ENCODE measurements around the gene MYO7B.
A peak's percentile ranks its signal among the peaks of the same experiment; 100 is the strongest.

The MYO7B gene

DNA sequence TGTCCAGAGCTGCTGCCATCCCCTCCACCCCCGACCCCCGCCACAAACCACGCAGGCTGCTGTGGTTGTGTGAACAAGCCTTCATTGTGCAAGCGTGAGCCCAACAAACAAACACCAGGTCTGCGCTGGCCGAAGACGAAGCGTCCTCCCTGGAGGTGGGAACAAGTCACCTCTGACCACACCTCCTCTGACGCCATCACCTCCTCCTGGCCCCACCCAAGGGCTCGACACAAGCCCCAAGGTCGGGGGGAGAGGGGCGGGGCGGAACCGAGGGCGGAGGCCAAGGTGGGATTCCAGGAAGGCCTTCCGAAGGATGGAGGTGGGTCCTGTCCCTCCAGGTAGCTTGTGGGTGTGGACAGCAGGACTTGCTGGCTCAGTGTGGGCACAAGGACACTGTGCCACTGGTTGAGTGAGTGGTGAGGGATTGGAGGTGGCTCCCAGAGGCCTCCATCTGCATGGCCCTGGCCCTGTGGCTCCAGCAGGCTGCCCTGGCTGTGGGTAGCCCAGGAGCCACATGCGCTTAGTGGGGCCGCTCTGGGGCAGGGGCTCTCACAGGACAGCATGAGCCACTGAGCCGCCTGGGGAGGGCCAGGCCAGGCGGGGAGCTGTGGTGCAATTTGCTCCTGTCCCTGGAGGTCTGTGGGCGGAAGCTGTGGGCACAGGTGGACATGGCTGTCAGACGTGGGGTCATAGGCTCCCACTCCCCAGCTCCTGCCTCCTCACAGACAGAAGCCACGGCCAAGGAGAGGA lies 103.1 kb downstream of the MYO7B start:
- no peak for DNase-seq (ENCODE audit: low spot score)

GRCh38 chr2:127639111-127639474 lies 103.6 kb downstream of the MYO7B start:
- no peak for DNase-seq (ENCODE audit: low spot score)

- no peak for DNase-seq (ENCODE audit: low spot score)
Observed at GRCh38 chr2:127640082-127641072, 104.9 kb downstream of the MYO7B start.

DNA sequence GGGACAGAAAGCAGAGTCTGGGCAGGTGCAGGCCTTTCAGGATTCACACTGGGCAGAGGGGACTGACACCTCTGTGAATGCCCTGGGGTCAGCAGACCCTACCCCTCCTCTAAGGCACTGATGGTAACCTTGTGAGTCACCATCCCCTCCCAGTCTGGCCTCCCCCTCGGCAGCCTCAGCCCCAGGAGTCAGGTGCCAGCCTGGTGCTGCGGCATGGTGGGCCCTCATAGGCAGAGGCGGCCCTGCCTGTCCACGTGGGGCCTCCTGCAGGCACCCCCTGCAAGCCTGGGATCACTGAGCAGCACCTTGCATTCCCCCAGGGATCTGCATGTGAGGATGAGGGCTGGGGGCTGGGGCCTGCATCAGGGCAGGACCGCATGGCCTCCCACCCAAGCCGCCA lies 105.7 kb downstream of the MYO7B start:
- DNase-seq (ENCODE audit: low spot score): no peak

DNA sequence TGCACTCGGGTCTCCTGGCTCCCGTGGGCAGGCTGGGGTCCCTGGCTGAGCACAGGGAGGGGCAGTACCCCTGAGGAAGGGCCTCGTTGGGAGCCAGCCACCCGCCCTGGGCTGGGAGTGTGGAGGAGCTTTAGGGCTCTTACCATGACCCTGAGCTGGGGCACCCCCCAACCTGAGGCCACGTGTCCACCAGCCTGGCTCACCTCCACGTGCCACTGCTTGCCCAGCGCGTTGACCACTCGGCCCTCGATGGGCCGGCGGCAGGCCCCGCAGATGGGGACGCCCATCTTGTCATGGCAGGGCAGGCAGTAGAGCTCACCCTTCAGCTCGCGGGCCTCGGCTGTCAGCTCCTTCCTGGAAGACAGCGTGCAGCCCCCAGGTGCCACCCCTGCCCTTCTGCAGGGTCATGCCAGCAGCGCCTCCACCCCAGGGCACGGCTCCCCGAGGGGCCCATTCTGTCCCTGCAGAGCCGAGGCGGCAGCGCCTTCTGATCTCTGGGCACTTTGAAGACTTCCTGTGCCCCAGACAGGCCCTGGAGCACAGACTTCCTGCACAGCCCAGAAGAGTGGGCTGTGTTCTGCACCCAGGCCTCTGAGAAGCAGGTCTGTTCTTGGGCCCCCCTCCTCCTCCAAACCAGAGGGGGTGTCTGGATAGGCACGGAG lies 106.5 kb downstream of the MYO7B start:
- DNase-seq (ENCODE audit: low spot score): no peak

GRCh38 chr2:127642706-127643438 lies 107.4 kb downstream of the MYO7B start:
- DNase-seq (ENCODE audit: low spot score): no peak

DNA sequence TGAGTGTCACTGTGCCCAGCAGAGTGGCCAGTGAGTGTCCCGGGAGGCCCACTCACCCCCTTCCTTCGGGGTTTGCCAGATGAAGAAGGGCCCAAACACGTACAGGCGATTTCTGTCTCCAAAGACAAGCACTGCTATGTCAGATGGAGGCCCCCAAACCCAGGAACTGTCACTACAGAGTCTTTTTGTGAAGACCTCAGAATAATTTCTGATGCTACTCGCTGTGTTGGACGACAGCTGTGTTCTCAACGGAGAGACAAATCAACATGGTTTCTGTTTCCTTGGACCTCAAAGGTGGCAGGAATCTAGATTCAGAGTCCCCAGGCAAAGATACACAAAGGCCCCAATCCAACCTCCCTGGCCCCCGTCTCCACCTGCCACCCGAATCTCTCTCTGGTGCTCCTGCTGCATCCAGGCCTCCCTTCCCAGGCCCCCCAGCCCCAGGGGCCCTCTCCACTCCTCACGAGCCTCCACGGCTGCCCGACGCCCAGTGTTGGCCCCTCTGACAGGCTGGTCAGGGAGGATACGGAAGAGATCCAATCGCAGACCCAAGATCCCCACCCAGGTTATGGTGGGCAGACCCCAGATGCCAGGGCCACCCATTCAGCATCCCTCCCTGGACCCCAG lies 108.1 kb downstream of the MYO7B start:
- no peak for DNase-seq (ENCODE audit: low spot score)

DNA sequence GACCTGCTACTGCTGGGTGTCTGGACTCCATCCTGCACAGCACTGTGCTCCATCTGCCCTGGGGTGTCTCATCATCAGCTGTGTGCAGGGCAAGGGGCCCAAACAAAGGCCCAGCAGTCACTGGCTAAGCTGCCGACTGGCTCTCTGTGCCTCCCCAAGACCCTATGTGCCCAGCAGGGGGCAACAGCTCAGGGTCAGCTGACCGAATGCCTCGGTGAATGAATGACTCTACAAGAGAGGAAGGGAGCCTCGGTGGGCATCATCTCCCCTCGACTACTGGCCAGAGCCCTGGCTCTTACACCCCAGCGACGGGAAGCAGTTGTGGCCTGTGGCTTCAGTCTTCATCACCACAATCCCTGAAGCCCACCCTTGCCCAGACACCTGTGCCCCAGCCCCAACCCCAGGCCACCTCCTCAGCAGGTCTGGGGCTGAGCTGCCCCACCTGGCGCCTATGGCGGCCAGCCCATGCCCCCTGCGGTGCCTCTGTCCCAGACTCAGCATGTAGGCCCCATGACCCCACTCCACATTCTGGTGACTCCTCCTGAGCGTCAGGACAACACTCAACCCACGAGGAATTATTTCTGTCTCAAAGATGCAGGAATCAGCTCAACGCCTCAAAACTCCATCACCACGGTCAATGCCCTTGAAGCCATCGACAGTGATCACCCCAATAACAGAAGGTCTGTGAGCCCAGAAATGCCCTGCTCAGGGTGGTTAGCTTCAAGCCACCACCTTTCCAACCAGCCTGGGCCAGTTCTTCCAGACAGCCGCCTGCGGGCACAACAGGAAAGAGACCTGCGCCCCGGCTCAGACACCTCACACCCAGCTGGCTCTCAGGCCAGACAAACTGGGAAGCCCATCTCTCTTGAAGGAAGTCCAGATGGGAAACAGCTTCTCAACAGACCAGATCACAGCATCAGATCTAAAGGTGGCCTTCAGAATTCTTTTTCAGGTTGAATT lies 108.9 kb downstream of the MYO7B start:
- no peak for DNase-seq (ENCODE audit: low spot score)

DNA sequence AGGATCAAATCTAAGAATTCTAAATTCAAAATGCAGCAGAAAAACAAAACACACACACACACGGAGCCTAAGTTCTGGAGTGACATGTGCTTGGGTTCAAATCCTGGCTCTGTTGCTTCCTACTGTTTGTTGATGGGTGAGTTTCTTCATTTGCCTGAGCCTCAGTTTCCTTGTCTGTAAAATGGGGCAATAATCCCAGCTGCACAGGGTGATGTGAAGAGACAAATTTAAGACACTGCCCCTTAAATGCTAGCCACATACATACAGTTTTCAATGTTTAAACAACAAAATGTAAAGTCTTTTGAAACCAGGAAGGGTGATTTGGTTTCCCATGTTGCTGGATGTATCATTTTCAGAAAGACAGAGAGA lies 109.5 kb downstream of the MYO7B start:
- no peak for DNase-seq (ENCODE audit: low spot score)

DNA sequence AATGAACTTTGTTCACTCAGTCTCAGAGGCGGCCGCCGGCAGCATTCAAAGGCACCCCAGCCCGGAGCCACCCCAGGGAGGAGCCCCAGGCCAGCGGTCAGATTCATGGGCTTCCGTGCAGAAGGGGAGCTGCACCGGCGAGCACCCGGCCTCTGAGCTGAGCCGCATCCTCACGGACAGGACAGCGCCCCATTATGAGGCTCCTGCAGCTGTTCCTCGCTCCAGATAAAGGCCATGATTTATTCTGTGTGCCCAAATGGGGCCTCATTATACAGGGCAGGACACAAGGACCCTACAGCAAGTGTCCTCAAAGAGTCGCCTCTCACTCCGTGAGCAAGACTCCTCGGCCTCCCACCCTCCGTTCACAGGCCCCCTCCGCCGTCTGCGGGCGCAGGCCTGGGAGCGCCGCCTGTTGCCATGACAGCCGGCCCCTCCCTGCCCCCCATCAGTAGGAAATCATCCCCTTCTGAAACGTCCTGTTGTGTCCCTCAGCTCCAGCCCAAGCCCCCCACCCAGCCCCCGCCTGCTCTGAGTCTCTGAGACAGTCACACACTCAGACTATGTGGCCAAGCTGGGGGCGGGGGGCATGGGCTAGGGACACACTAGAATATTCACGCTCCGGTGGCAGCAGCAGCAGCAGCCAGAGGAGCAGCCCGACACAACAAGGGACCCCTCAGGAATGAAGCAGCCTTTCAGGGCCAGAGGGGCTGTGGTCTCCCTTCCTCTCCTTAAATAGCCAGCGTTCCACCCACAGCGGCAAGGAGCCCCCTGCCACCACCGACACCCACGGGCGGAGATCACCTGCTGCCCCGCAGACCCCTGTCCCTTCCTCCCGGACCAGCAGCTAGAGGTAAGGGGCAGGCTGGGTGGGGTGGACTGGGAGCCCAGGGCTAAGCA lies 110.2 kb downstream of the MYO7B start, which contains the start of gene GPR17:
Gene GPR17, plus strand, starts transcription at position 759 of the 897 bp plus-strand sequence. CDS start 4,583 bp downstream, outside the sequence.
- DNase-seq (ENCODE audit: low spot score): no peak

- no peak for DNase-seq (ENCODE audit: low spot score)
Observed at GRCh38 chr2:127646487-127647241, 111.2 kb downstream of the MYO7B start.

DNA sequence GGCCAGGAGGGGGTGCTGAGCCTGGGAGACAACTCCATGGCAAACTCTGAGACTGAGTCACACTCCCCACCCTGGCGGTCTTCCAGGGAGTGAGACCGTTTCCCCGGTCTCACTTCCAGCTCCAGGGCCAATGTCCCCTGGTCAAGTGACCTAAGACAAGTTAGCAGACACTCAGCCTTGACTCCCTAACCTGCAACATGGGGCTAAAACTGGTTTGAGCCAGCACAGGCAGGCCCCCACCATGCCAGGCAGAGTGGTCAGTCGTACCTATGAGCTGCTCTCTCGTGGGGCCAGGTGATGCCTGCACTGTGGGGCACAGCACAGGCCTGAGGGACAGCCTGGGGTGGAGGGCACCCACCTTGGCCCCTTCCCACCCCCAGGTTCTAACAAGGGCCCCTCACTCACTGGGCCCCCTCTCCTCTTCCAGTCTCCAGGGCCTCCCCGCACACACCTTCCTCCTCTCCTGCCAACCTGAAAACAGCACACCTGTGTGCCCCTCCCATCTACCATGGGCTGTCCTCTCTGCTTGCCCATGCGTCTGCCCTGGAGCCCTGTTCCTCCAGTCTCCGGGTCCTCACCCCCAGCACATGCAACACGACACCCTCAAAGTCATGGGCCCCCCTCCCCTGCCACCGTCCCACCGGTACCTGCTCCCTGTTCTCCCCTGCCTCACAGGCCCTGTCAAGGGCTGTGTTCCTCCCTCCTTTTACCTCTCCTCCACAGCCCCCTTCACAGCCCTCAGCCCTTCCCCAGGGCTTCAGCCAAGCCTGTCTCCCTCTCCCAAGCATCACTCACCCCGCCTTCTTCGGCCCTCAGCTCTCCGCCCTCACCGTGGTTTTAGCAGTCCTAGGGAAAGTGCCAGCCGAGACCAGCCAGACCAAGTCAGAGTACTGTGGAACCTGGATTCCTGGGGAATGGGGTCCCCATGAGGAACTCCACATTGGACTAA lies 112.0 kb downstream of the MYO7B start:
- DNase-seq (ENCODE audit: low spot score): no peak

DNA sequence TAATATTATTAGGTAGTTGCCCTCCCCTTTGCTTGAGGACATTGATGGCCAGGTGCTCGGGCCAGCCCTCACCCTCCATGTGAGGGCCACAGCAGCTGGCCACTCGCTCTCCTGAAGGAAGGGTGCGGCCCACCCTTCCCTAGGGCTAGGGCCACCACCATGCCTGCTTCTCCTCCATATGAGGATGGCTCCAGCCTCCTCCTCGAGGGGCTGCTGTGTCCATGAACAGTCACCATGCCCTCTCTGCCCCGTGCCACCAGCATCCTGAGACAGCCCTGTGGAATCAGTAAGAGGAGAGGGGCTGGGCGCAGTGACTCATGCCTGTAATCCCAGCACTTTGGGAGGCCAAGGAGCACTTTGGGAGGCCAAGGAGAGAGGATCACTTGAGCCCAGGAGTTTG lies 112.8 kb downstream of the MYO7B start:
- no peak for DNase-seq (ENCODE audit: low spot score)

GRCh38 chr2:127649100-127649611 lies 113.7 kb downstream of the MYO7B start:
- DNase-seq (ENCODE audit: low spot score): no peak

GRCh38 chr2:127649684-127650040 lies 114.2 kb downstream of the MYO7B start:
- DNase-seq (ENCODE audit: low spot score): peak; percentile 90

GRCh38 chr2:127650041-127650784 lies 114.7 kb downstream of the MYO7B start:
- no peak for DNase-seq (ENCODE audit: low spot score)

Measured in ecto neural progenitor cell (in vitro differentiated cells).